Measurements from ENCODE around the gene ADAM23.
"Not testable (repeated sequence)": the region's sequence is repeated elsewhere in the genome, so short reads cannot be mapped to it uniquely, and the experiment has no call there.

Gene ADAM23, protein sequence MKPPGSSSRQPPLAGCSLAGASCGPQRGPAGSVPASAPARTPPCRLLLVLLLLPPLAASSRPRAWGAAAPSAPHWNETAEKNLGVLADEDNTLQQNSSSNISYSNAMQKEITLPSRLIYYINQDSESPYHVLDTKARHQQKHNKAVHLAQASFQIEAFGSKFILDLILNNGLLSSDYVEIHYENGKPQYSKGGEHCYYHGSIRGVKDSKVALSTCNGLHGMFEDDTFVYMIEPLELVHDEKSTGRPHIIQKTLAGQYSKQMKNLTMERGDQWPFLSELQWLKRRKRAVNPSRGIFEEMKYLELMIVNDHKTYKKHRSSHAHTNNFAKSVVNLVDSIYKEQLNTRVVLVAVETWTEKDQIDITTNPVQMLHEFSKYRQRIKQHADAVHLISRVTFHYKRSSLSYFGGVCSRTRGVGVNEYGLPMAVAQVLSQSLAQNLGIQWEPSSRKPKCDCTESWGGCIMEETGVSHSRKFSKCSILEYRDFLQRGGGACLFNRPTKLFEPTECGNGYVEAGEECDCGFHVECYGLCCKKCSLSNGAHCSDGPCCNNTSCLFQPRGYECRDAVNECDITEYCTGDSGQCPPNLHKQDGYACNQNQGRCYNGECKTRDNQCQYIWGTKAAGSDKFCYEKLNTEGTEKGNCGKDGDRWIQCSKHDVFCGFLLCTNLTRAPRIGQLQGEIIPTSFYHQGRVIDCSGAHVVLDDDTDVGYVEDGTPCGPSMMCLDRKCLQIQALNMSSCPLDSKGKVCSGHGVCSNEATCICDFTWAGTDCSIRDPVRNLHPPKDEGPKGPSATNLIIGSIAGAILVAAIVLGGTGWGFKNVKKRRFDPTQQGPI

GRCh38 chr2:206442833-206443734 is at the start of gene ADAM23:
Gene ADAM23 (plus strand): TSS chr2:206443532. CDS start chr2:206443867, 335 bp downstream.
- no peak for DNase-seq
- in situ Hi-C loops (cut with HindIII; ENCODE audit: low pct_ligation_motif_present, low pct_unique_long_range_greater_than_20kb, low sequenced_read_pairs): no loop called here

GRCh38 chr2:206396211-206396610 is 47.1 kb upstream of the ADAM23 start:
- no peak for DNase-seq
- in situ Hi-C loops (cut with HindIII; ENCODE audit: low pct_ligation_motif_present, low pct_unique_long_range_greater_than_20kb, low sequenced_read_pairs): no loop called here

GRCh38 chr2:206402956-206403569 is 40.3 kb upstream of the ADAM23 start:
- in situ Hi-C loops (cut with HindIII; ENCODE audit: low pct_ligation_motif_present, low pct_unique_long_range_greater_than_20kb, low sequenced_read_pairs): not testable (repeated sequence)

DNA sequence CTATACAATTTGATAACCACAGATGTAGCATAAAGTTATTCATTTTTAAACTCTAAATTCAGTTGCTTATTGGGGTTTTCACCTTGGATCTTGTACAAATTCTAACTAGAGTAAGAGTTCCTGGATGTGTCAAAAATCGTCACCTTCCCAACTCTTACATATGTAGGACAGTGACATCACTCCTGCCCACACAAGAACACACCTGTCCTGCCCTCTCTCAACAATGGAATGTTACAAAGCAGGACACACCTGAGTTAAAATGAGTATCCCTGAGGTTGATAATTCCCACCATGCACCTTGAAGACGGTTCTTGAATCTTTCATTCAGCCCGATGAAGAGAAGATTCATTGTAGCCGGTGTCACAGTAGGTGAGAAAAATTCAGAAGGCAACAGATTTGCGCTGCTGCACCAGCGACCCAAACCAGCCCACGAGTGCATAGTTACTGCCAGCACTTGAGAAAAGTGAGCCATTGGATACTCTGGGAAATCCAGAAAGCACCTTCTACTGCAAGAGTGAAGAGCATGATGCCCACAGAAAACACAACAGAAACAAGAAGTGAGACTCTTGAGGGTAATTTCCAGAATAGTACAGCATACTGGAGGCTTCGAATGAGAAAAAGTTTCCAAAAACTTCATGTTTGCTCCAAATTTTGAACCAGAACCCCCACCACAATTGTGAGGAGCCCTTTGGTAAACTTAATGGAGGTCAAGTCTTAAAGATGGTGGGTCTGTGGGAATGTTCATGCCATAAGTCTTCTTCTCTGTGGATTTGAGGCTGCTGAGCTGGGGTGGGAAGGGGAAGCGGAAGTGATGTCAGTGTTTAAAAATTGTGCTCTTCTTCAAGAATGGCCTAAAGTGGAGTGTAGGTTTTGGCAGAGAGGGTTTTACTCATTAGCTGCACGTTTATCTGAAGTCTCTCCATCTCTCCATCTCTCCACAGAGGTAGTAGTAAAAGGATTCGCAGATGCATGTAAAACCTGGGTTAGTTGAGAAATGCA is 34.7 kb upstream of the ADAM23 start:
- no peak for DNase-seq
- in situ Hi-C loops (cut with HindIII; ENCODE audit: low pct_ligation_motif_present, low pct_unique_long_range_greater_than_20kb, low sequenced_read_pairs): no loop called here

More at GRCh38 chr2:206402956-206403569, 40.3 kb upstream of the ADAM23 start:
- not testable (repeated sequence) for DNase-seq

DNA sequence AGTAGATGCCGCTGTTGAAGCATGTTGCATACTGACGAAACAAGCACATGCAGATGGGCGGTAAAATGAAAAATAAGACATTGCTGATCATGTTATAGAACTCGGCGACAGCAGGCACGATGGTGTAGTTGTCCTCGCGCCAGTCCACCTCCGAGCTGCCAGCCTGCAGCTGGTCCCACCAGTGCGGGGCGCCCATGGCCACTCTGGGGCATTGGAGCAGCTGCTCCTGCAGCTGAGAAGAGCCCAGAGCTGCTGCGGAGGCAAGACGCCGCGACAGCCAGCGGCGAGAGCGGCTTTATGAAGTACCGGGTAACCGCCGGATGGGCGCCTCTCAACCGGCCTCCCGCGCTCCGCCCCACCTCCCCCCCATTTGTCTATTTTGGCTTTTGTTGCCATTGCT is 32.6 kb upstream of the ADAM23 start:
- in situ Hi-C loops (cut with HindIII; ENCODE audit: low pct_ligation_motif_present, low pct_unique_long_range_greater_than_20kb, low sequenced_read_pairs): no loop called here
- DNase-seq: no peak

DNA sequence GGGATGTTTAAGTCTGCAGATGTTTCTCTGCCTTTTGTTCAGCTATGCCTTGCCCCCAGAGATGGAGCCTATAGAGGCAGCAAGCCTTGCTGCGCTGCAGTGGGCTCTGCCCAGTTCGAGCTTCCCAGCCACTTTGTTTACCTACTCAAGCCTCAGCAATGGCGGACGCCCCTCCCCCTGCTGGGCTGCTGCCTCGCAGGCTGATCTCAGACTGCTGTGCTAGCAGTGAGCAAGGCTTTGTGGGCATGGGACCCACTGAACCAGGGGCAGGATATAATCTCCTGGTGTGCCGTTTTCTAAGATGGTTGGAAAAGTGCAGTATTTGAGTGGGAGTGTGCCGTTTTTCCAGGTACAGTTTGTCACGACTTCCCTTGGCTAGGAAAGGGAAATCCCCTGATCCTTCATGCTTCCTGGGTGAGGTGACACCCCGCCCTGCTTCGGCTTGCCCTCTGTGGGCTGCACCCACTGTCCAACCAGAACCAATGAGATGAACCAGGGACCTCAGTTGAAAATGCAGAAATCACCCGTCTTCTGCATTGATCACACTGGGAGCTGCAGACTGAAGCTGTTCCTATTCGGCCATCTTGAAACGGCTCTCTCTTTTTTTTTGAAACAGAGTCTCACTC is 27.6 kb upstream of the ADAM23 start:
- DNase-seq: no peak

DNA sequence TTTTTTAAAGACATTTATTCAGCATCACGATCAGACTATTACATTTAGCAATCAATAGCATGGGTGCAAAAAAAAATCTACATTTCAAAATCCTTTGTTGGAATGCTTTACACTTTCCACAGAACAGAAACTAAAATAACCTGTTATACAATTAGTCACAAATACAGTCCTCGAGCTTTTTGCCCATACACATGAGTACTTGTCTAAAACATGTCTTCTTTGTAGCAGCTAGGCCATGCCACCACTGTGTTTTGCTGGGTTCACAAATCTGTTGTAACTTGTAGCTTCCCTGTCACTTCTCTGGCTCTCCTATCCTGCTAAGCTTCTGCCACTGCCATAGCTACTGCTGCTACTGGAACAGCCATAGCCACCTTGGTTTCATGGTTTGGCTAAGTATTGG is 24.4 kb upstream of the ADAM23 start:
- DNase-seq: no peak
- in situ Hi-C loops (cut with HindIII; ENCODE audit: low pct_ligation_motif_present, low pct_unique_long_range_greater_than_20kb, low sequenced_read_pairs): no loop called here

More for the DNA sequence above, 27.6 kb upstream of the ADAM23 start:
- in situ Hi-C loops (cut with HindIII; ENCODE audit: low pct_ligation_motif_present, low pct_unique_long_range_greater_than_20kb, low sequenced_read_pairs): no loop called here

GRCh38 chr2:206420721-206421120 is 22.6 kb upstream of the ADAM23 start:
- in situ Hi-C loops (cut with HindIII; ENCODE audit: low pct_ligation_motif_present, low pct_unique_long_range_greater_than_20kb, low sequenced_read_pairs): no loop called here
- DNase-seq: no peak

GRCh38 chr2:206422493-206422892 is 20.8 kb upstream of the ADAM23 start:
- in situ Hi-C loops (cut with HindIII; ENCODE audit: low pct_ligation_motif_present, low pct_unique_long_range_greater_than_20kb, low sequenced_read_pairs): no loop called here
- DNase-seq: no peak

- in situ Hi-C loops (cut with HindIII; ENCODE audit: low pct_ligation_motif_present, low pct_unique_long_range_greater_than_20kb, low sequenced_read_pairs): no loop called here
Measured at GRCh38 chr2:206423147-206423546, 20.2 kb upstream of the ADAM23 start.

GRCh38 chr2:206424134-206424533 is 19.2 kb upstream of the ADAM23 start:
- in situ Hi-C loops (cut with HindIII; ENCODE audit: low pct_ligation_motif_present, low pct_unique_long_range_greater_than_20kb, low sequenced_read_pairs): no loop called here
- DNase-seq: no peak

More at GRCh38 chr2:206423147-206423546, 20.2 kb upstream of the ADAM23 start:
- no peak for DNase-seq

DNA sequence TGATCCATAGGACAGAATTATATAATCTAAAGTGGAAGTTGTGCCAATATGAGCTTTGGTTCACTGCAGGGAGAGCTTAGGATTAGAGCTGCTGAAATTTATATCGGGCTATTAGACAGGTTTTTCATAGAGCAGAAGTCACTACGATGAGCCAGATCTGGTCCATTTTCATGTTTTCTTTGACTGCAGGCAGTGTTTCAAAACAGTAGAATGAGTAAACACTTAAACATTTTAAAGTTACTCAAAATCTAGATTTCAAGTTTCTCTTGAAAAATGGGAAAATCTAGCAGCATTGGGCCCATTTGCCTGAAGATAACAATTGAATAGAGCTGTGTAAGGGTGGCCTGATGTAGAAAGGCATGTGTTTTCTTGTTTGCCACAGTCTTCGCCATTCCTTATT is 14.5 kb upstream of the ADAM23 start:
- no peak for DNase-seq
- in situ Hi-C loops (cut with HindIII; ENCODE audit: low pct_ligation_motif_present, low pct_unique_long_range_greater_than_20kb, low sequenced_read_pairs): no loop called here

GRCh38 chr2:206430452-206430851 is 12.9 kb upstream of the ADAM23 start:
- no peak for DNase-seq
- in situ Hi-C loops (cut with HindIII; ENCODE audit: low pct_ligation_motif_present, low pct_unique_long_range_greater_than_20kb, low sequenced_read_pairs): no loop called here

DNA sequence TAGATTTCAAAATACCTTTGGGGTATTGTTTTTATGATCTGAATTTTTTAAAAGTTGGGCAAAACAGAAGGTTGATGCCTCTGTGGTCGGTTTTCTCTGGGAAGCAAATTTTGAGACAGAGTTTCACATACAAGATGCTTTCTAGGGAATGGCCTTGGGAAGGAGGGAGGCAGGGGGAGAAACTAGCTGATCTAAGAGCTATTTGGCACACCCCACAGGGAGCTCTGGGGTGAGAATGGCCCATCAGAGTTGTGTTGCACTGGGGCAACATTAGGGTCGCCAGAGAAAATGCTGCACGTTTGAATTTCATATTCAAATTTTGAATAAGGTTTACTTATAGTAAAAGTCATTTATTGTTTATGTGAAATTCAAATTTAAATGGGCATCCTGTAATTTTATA is 11.9 kb upstream of the ADAM23 start:
- in situ Hi-C loops (cut with HindIII; ENCODE audit: low pct_ligation_motif_present, low pct_unique_long_range_greater_than_20kb, low sequenced_read_pairs): no loop called here
- DNase-seq: no peak

- no peak for DNase-seq
- in situ Hi-C loops (cut with HindIII; ENCODE audit: low pct_ligation_motif_present, low pct_unique_long_range_greater_than_20kb, low sequenced_read_pairs): no loop called here
Measured at GRCh38 chr2:206432193-206433082, 10.9 kb upstream of the ADAM23 start.

DNA sequence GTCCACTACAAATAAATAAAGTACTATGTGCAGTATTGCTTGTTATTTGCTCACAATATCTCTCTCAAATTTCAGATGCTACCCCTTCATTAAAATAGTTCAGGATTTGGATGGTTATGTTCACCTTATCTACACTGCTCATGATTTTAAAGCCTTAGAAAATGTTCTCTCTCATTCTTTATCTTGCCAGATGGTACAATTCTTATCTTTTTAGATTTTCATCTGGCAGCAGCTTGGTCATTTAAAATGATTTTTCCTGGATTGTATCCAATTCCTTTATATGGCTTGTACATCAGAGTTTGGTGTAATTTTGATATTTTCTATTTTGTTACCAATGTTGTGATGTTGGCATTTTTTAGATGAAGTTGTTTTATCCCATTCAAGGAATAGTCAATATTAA is 10.1 kb upstream of the ADAM23 start:
- in situ Hi-C loops (cut with HindIII; ENCODE audit: low pct_ligation_motif_present, low pct_unique_long_range_greater_than_20kb, low sequenced_read_pairs): no loop called here
- DNase-seq: no peak

All from ACHN (cell line).